Measurements from ENCODE around the gene SYT13.

The SYT13 gene, protein sequence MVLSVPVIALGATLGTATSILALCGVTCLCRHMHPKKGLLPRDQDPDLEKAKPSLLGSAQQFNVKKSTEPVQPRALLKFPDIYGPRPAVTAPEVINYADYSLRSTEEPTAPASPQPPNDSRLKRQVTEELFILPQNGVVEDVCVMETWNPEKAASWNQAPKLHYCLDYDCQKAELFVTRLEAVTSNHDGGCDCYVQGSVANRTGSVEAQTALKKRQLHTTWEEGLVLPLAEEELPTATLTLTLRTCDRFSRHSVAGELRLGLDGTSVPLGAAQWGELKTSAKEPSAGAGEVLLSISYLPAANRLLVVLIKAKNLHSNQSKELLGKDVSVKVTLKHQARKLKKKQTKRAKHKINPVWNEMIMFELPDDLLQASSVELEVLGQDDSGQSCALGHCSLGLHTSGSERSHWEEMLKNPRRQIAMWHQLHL

DNA sequence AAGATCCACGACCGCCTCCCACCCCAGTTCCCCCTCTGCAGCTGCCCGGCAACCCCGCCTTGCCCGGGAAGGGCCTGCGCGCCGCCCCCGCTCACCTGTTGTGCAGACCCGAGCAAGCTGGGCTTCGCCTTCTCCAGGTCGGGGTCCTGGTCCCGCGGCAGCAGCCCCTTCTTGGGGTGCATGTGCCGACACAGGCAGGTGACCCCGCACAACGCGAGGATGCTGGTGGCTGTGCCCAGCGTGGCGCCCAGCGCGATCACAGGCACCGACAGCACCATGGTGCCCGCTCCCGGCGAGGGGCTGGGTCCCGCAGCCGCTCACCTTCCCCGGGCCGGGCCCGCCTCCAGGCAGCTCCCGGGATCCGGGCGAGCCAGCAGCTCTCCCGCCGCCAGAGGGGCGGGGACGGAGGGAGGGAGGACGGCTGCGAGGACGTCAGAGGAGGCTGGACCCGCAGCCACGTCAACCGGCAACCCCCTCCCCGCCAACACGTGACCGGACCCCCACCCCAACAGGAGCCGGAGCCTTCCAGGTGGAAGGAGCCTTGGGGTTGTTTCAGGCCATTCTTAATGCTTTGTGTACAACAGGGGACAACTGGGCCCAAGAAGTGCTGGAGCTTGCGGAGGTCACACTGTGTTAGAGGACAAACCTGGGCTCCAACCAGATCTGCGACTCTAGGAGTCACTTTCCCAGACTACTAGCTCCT, at the start of gene SYT13:
TSS of gene SYT13 (minus strand) at position 412 of the 703 bp plus-strand sequence. CDS start at position 278, 134 bp downstream.
- DNase-seq = peak; percentile 37

DNA sequence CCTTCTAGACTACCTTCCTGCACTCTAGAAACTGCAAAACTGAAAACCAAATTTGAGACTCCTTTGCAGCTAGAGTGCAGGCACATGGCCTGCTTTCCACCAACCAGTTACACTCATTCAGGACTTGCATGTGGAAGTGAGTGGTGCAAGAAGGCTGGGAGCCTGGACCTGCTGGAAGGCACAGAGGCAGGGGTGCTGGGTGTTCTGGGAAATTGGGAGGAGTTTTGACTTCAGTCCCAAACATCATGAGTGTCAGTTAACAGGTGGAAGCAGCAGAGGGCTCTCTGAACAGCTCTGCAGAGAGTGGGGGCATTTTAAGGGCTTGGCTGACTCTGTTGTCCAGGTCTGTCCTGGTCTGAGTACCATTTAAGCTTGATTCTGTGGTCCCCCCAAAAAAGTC, 49.3 kb upstream of the SYT13 start:
- DNase-seq = no peak

DNA sequence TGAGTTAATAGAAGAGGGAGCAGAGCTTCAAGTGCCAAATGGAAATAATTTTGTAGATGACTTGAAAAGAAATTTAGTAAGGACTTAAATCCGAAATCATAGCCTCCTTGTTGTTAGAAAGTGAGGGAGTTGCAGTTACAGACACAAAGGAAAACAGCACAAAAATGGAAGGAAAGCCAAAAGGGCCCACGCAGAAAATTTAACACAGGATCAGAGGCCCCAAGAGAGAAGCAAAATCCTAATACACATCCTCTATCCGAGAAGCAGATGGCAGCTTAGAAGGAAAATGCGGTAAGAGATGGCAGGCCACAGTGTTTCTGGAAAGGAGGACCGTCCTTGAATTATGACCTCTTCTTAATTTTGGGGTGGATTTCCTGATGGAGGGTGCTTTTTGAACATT, 48.7 kb upstream of the SYT13 start:
- DNase-seq = no peak

DNA sequence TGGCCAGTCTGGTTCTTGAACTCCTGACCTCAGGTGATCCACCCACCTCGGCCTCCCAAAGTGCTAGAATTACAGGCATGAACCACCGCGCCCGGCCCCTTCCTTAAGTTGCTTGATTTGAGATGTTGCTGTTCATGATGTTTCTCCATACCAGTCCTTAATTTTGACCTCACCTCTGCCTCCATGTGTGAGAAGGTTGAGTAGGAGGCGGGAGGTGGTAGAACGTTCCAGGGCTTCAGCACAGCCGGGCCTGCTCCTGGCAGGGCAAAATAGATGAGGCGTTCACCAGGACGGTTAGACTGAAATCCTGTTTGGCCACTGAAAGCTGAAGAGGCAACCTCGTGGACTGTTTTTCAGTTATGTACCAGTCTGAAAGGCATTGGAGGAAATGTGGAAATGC, 48.3 kb upstream of the SYT13 start:
- DNase-seq = no peak

DNA sequence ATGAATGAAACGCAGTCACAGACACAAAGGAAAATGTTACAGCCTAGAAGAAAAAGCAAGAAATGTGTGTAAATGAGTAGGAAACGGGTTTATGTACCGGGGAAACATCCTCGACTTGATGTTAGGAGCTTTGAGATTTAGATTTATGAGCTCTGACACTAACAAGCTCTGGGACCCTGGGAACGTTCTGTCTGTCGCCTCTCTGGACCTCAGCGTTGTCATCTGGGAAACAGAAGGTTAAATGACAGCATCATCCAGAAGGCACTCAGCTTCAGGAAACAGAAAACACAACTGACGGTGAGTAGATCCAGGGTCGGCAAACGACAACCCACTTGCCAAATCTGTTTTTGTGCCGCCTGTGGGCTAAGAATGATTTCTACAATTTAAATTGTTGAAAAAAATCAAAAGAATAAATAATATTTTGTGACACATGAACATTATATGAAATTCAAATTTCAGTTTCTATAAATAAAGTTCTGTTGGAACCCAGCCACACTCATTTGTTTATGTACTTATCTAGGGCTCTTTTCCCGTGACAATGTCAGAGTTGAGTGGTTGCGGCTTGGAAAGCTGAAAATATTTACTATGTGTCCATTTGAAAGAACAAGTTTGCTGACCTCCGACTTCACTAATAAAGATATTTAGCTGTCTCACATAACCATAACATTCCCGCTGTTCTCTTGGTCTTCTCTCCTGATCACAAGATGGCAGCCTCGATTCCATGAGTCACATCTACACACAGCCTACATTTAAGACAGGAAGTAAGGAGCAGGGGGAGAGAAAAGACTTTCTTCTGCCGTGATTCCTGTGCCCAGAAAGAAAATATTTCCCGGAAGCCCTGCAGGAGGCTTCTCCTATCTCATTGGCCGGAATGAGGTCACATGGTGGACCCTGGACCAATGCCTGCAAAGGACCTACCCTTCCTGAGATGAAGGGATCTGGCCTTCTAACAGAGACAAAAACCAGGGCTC, 47.1 kb upstream of the SYT13 start:
- no peak for DNase-seq

DNA sequence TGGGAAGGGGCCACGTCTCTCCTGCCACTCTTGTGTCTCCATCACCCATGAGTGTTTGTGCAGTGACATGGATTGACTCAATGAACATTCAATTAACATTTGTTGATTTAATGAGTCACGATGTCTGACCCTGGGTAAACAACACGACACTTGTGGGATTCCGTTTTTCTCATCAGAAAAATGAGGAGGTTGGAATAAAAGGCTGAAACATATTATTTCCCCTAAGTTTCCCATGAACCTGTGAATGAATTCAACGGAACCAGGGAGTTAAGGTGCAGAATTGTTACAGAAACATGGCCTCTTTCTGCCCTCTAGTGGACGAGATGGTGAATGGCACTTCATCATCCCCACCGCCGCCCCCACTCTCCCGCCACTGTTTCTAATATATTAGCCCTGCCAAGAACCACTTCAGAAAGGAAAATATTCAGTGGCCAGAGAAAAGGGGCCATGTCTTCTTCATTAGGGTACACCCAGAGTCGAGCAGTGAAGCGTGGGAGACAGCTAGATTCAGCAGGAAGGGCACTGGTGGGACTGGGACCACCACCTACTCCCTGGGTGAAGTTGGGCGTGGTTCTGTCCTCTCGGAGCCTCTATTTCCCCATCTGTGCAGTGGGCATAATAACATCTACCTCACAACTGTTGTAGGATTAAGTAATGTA, 46.3 kb upstream of the SYT13 start:
- DNase-seq = peak; percentile 25

DNA sequence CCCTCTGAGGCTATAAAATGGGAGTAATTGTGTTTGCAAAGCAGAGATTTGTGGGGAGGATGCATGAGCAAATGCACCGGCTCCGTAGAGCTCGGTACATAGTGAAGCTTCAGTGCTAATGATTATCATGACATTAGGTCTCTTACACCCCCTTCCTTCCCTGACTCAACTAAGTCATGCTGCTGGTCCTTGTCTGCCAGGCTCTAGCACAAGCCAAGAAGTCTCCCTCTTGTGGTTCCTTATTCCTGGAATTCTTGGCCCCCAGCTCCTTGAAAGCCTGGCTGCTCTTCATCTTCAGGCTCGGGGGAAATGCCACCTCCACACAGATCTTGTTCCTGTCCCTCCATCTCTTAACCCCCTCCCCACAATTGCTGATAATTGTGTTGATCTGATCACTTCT, 45.7 kb upstream of the SYT13 start:
- DNase-seq = no peak

DNA sequence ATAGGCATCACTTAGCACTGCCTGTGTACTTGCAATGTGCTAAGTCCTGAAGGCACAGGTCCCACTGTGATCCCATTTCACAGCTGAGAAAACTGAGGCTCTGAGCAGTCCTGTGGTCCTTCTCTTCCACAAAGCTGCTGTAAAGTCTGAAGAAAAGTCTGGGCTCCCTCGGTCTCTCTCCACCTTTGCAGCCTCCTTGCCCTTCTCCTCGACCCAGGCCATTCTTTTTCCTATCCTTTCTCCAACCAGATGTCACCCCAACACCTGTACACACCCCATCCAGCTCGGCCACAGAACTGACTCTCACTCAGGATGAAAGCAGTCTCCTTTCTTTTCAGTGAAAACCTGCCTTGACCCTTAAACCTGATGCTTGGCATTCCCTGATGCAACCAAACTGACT, 42.6 kb upstream of the SYT13 start:
- DNase-seq = no peak

DNA sequence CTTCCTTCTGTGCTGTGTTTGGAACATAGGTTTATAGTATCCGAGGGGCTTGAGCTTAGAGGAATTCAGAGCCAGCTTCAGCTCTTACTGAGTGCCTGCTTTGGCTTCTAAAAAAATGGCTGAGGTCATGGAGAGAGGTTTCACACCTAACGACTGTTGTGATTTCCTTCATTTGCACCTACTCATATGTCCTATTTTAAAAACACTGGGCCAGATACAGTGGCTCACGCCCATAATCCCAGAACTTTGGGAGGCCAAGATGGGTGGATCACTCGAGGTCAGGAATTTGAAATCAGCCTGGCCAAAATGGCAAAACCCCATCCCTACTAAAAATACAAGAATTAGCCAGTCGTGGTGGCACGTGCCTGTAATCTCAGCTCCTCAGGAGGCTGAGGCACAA, 38.3 kb upstream of the SYT13 start:
- DNase-seq = no peak

DNA sequence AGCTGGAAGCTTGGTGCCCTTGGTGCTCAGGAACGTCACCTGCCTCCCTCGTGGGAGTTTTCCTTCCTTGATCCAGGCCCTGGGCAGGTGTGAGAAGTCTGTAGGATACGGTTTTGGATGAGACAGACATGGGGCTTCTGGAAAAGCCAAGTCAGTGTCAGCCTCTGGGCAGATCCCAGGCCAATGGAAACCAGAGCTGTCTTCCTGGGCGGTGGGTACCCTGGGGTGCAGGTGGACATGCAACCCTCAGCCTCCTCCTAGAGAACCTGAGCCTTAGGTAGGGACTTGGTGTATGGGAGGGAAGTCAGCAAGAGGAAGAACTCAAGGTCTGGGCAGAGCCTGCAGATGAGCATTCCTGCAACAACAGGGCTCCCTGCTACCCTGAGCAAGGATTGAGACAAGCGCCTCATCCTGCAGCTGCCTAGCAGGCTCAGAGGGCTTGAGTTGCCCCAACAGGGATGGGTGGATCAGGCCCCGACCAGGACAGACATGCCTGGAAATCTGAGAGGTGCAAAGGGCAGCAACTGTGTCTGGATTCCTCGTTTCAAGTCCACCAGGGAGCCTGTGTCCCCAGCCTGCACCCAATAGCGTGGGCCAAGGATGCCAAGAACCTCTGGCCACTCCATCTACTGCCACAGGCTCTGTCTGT, 37.6 kb upstream of the SYT13 start:
- DNase-seq = no peak

DNA sequence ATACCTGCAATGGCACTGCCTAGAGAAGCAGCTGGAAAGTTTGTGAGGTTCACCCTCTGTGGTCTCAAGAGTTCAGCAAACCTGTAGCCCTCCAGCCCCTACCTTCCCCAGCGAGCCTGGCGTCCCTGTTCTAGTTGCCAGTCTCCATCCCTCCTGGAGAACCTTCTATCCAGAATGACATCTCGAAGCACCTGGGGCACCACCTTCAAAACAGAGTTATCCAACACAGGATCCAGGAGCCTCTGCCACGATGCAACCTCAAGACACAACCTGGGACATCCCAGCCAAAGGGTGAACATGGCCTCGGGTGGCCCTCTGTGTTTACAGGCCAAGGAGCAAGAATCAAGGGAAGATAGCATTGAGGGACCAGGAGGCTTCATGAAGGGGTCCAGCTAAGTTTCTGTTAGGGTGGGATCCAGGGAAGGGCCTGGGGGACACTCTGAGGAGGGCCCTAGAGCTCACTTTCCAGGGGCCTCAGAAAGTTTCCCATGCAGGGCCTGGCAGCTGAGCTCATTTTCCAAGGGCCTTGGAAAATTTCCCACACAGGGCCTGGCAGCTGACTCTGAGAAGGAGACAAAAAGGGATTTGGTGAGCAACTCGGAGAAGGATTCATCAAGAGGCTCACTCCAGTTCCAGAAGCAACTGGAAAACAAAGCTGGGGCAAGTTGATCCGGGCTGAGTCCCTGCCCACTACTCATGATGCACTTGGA, 36.9 kb upstream of the SYT13 start:
- DNase-seq = peak; percentile 11

DNA sequence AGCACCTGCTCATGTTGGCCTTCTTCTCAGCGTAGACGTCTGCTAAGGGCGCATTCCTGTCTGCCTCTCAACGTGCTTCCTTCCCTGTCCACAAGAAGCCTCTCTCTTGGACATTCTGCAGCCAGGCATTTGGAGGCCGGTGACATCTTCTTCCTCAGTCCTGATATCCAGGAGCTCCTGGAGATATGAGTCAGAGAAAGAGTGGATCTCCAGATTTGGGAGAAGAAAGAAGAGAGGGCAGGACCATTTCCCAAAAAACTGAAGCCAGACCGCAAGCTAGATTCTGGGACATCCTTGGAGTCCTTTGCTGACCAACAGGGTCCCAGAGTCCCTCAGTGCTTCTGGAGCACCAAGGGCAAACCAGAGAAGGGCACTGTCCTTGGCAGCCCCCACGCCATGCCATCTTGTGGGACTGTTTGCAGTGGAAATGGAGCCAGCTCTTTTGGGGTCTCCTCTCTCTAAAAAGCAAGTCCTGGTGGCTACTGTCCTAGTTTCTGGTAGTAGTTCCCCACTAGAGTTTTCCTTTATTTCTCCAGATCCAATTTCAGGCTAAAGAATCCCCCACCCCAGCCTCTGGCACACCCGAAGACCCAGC, 36.1 kb upstream of the SYT13 start:
- DNase-seq = no peak

DNA sequence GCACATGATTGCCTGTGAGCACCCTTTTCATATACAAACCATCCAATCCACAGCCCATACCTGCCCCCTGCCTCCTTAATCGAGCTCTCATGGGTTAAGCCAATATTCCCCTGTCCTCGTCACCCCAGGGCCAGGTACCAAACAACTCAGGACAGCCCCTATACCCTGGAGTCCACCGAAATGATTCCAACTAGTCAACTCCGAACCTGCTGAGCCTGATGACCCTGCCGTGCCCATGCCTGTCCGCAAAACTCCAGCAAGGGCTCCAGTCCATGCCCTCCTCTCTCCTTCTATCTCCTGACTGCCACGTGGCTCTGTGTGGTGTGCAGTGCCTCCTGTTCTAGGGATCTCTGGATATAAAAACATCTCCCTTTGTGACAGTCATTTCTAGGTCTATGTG, 35.5 kb upstream of the SYT13 start:
- no peak for DNase-seq

DNA sequence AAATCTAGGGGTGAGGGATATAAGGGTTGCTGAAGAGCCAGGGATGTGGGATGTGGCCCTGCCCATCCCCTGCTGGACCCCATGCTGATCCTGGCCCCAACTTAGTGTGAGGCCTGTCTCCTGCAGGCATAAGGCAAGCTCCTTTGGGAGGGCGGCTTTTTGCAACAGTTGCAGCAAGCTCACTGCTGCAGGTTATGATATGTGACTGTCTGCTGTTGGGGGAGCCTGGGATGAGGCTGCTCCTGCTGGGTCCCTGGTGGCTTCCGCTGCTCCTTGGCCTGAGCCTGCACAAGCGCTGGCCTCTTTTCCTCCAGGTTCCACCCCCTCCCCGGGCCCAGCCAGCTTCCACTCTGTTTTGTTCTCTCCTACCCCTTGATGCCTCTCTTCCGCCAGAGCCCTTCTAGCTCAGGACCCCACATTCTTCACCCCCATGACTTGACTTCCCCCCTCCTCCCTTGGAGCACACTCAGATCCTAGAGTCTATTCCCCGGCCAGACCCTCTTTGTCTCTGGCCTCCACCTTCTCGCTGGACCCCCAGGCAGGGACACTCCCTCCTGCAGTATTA, 35.0 kb upstream of the SYT13 start:
- no peak for DNase-seq

DNA sequence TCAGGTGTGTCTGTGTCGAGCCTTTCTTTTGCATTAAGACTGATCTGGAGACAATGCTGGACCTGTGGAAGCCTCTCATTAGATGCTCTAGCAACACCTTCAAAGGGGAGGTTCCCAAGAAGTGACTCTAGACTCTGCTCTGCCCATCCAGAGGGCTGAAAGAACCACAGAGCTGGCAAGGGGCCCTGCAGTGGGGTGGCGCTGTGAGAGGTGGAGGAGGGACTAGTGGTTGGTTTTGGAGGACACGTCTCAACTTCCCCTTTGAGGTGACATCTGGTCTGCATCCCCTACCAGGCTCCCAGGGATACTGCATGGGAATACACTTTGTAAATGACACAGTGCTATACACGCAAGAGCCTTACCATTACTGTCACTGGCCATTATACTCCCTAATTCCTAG, 34.2 kb upstream of the SYT13 start:
- no peak for DNase-seq

DNA sequence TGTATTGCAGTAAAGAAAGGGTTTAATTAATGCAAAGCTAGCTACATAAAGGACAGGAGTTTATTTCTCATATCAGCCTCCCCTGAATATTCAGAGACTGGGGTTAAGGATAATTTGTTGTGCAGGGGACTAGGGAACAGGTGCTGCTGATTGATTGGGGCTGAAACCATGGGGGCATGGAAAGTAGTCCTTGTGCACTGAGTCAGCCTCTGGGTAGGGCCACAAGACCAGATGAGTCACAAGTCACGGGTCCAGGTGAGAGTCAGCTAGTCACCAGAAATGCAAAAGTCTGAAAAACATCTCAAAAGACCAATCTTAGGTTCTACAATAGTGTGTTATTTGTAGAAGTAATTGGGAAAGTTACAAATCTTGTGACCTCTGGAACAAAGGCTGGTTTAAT, 32.9 kb upstream of the SYT13 start:
- no peak for DNase-seq

DNA sequence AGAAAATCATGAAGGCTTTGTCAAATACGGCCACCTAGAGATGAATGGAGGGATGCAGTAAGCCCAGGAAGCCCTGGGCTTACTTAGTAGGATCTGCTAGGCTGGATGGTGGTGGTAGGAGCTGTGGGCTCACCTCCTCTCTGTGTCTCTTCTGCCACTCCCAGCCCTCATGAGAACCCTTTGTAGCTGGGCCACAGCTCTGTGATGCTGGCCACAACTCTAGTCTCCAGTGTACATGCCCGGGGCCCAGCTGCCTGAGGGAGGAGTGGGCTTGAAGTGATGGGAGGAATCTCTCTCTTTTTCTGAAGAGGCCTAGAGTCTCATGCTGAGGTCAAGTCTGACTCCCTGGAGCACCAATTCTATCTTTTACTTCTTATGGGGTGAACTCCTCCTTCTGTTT, 32.4 kb upstream of the SYT13 start:
- no peak for DNase-seq

DNA sequence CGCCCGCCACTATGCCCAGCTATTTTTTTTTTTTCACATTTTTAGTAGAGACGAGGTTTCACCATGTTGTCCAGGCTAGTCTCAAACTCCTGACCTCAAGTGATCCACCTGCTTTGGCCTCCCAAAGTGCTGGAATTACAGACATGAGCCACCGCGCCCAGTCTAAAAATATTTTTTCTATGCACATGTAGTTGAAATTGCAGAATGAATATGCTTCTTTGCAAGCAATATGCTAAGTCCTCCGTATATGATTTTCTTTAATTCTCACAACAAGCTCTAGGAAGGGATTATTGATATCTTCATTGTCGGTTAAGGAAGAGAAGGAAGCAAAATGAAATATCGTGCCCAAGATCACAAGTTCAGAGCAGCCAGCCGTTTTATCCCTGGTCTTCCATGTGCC, 30.1 kb upstream of the SYT13 start:
- no peak for DNase-seq

DNA sequence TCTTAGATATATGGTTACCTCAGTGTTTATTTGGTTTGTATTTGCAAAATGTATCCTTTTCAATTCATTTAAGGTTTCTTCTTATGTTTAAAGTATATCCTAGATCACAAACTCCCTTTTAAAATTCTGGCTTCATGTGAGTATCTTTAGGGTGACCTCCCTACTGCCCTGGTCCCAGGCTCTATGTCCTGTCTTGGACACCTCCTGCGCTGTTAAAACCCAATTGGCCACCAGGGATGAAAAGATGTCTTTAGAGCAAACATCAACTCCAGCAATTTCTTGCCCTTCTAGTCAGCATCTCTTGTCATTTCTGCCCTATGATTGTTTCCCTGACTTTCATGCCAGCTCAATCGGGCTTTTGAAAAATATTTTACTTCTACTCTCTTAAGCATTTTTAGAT, 28.8 kb upstream of the SYT13 start:
- DNase-seq = no peak

DNA sequence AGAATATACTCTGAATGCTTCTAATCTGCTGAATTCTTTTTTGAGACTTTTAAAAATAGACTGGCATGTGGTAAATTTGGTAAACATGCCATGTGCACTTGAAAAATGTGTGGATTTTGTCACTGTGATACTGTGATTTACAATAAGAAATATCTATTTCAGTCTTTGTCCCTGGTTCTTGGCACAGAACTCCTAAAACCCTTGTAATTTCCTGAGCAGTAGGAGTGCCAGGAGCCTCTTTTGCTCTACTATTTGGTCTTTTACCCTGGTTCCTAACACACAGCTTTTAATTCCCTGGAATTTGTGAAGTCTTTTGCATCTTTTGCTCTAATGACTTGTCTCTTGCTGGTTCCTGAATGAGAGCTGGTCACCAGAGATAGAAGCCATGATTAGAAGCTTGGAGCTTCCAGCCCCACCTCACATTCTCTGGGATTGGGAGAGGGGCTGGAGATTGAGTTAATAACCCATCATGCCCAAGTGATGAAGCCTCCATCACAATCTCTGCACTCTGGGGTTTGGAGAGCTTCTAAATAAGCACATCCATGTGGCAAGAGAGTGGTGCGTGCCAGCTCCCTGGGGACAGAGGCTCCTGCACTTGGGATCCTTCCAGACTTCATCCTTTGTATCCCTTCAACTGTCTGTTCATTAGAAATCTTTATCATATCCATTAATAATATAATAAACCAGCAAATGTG, 27.2 kb upstream of the SYT13 start:
- DNase-seq = no peak
